GM21381 (cell line): ENCODE results near the gene CROCC2.

Experiments used
- ATAC-seq: cut with Tn5 transposase; IDR thresholded peaks from one replicate; pipeline ENCODE4 v1.9.1; 2021; ENCODE audit warnings: mild to moderate bottlenecking, moderate library complexity; ENCODE audit not compliant: unreplicated experiment

Gene CROCC2

GRCh38 chr2:240904216-240905175, 1.6 kb upstream of the CROCC2 start:
- ATAC-seq: no peak

- ATAC-seq: no peak
These were observed 857 bp upstream of the CROCC2 start for GRCh38 chr2:240905176-240905781.

DNA sequence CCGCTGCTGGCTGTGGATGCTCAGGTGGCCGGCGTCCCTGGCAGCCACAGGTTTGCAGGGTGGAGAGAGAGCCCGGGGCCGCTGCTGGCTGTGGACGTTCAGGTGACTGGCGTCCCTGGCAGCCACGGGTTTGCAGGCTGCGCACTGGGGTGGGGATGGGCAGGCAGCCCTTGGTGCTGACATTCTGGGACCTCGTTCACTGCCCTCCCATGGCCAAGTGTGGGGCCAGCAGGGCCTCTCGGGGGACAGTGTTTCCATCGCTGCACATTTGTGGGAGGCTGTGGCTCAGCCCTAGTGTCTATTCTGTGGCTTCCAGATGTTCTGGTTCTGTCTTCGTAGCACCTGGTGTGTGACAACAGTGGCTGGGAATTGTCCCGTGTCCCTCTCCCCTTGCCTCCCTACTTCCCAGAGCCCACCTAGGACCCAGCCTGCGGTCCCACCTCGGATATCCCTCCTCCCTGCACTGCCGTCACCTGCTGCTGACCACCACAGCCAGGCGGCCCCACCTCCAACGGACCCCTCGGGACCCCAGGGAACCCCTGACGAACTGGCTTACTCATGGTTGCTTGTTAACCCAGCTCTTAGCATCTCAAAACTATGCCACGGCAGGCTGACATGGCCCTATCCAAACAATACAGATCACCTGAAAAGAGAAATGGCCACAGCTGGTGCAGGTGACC, 915 bp downstream of the CROCC2 start:
- no peak for ATAC-seq

- no peak for ATAC-seq
These were observed 3.3 kb downstream of the CROCC2 start for GRCh38 chr2:240909216-240909974.

DNA sequence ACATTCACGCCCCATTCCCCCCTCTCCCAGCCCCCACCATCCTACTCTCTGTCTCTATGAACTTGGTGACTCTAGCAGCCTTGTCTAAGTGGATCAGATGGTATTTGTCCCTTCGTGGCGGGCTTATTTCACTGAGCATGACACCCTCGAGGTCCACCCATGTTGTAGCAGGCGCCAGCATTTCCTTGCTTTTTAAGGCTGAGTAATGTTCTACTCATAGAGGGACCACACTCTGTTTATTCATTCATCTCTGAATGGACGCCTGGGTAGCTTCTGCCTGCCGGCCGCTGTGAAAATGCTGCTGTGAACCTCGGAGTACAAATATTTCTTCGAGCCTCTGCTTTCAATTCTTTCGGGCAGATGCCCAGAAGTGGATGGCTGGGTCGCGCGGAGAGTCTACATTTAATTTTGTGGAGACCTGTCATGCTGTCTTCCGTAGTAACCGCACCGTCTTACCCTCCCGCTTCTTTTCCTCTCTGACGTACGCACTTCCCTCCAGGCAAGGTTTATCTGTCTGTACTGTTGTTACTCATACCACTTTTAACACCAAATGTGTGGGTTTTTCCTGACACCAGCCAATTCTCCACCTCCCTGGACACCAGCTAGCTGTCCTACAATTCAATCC, 5.6 kb downstream of the CROCC2 start:
- no peak for ATAC-seq

GRCh38 chr2:240912878-240913809, 7.0 kb downstream of the CROCC2 start:
- no peak for ATAC-seq

GRCh38 chr2:240913810-240914644, 7.9 kb downstream of the CROCC2 start:
- no peak for ATAC-seq

DNA sequence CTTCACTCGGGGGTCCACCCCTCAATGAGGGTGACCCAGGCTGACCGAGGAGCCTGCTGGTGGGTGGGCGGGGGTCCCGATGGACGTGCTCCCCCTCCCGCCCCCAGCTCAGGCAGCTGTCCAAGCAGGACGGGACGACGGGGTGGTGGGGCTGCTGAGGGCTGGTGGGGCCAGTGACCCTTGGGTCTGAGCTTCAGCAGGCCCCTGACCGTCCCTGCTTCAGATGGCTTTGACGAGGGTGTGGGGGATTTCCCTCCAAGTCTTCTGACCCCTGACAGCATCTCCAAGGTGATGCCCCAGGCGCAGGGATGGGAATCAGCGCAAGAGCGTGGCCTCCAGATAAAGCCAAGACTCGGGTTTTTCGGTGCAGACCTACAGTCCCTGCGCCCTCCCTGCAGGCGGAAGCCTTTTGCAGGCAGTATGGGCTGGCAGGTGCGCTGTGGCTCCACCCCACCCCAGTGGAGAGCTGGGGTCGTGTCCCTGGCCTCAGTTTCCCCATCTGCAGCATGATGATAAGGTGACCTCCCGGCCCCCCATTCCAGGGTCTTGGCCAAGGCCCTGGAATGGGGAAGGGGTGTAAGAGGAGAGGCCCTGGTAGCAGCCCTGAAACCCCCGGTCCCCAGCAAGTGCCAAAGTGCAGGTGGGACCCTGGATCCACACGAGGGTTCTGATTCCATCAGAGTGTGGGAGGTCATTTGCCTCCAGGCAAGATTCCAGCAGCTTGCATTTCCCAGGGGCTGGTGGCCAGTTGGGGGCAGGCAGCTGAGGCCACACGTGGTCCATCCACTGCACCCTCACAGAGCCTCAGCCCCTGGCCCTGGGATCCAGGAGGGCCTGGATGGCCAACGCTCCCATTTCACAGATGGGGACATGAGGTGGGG, 8.7 kb downstream of the CROCC2 start:
- no peak for ATAC-seq

- no peak for ATAC-seq
These were observed 9.6 kb downstream of the CROCC2 start for GRCh38 chr2:240915526-240916341.

DNA sequence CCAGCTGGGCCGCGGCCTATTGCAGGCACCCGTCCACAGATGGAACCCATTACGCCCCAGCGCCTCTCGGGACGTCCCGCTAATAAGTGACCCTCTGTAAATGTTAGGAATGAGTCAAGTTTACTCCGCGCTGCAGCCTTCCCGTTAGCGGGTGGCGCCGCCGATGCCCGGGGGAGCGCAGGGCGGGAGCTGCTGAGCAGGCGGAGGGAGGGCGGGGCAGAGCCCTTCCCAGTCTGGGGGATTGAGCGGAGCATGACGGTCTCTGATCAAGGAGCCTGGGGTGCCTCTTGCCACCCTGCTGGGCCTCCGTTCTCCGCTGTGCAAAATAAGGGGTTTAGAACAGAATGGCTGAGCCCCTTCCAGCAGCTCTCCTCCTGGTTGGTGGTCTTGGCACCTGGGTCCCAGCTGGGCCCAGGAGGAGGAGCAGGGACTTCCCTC, 10.5 kb downstream of the CROCC2 start:
- ATAC-seq: no peak

- no peak for ATAC-seq
These were observed 11.0 kb downstream of the CROCC2 start for GRCh38 chr2:240917009-240917683.

DNA sequence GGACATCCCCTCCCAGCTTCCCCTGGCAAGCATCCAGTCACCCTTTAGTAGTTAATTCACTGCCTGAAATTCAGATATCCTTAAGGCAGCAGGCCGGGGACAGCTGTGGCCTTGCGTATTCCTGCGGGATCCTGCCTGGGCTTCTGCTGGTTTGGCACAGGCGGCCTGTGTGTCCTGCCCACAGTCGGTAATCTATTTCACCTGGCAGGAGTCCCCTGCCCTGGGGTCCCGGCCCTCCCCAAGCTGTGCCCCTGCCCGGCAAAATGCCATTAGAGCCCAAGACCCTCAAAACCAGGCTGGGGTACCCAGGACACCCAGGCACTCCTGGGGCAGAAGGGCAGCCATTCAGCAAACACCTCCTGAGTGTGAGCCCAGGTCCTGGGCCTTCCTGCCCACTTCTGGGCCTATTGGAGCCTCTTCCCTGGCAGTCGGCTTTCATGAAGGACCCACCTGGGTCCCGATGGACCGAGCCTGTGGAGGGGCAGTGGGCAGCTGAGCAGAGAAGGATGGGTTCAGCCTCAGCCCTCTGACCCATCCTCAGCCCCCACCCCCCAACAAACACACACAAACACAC, 11.6 kb downstream of the CROCC2 start:
- ATAC-seq: no peak

- ATAC-seq: no peak
These were observed 12.3 kb downstream of the CROCC2 start for GRCh38 chr2:240918258-240919091.

GRCh38 chr2:240919161-240919781, 13.1 kb downstream of the CROCC2 start:
- no peak for ATAC-seq
